ENCODE results near the gene PRDM10. TPM values are rescaled to one million over a fixed set of nuclear protein-coding genes. Genes with fewer than 3 reads are reported as not detected.

The PRDM10 gene
- total RNA-seq, 4 donors from 2014 or later: 6.6 to 12.0 (median 7.4) TPM

- WGBS, 2 donors (ENCODE audit: low coverage in 1 of 2): 65 to 73% methylated on average over 4 to 7 of the region's 7 CpGs
- TF ChIP-seq POLR2A (IDR thresholded peaks at IDR 0.05): no peak
- no peak for TF ChIP-seq EP300 (IDR thresholded peaks at IDR 0.05)
- no peak for TF ChIP-seq CTCF (IDR thresholded peaks at IDR 0.05)
- no peak for TF ChIP-seq POLR2AphosphoS5 (IDR thresholded peaks at IDR 0.05)
- no peak for ATAC-seq
Observed at GRCh38 chr11:129932381-129933067, 70.1 kb downstream of the PRDM10 start.

GRCh38 chr11:129930743-129931142, 71.9 kb downstream of the PRDM10 start:
- no peak for ATAC-seq
- H3K9me3 ChIP-seq: no peaks in the 10 kb centered on the region
- no peaks in the 10 kb centered on the region for H3K27me3 ChIP-seq
- H3K4me1 ChIP-seq: no peaks in the 10 kb centered on the region
- H3K27ac ChIP-seq: no peak overlapping the region
- no peak for TF ChIP-seq POLR2A (IDR thresholded peaks at IDR 0.05)
- TF ChIP-seq CTCF (IDR thresholded peaks at IDR 0.05): no peak
- no peak for TF ChIP-seq EP300 (IDR thresholded peaks at IDR 0.05)
- TF ChIP-seq POLR2AphosphoS5 (IDR thresholded peaks at IDR 0.05): no peak
- peaks cover 0 to 49% of the 10 kb centered on the region in 2 donors for H3K36me3 ChIP-seq
- 73% methylated on average over 10 of the region's 13 CpGs; no CpG with 5 or more reads in 1 of the 2 donors for WGBS, 2 donors (ENCODE audit: low coverage in 1 of 2)
- no peak overlapping the region for H3K4me3 ChIP-seq

More at GRCh38 chr11:129932381-129933067, 70.1 kb downstream of the PRDM10 start:
- Histone ChIP-seq H3K4me3 (no peak overlapping the region), H3K27ac (no peak overlapping the region), H3K4me1 (no peaks in the 10 kb centered on the region), H3K9me3 (no peaks in the 10 kb centered on the region), H3K36me3 (peaks cover 0 to 43% of the 10 kb centered on the region in 2 donors), H3K27me3 (no peaks in the 10 kb centered on the region)

GRCh38 chr11:129930296-129930695, 72.3 kb downstream of the PRDM10 start:
- Histone ChIP-seq H3K27me3 (no peaks in the 10 kb centered on the region), H3K9me3 (no peaks in the 10 kb centered on the region), H3K27ac (no peak overlapping the region), H3K4me1 (no peaks in the 10 kb centered on the region), H3K36me3 (peaks cover 0 to 52% of the 10 kb centered on the region in 2 donors), H3K4me3 (no peak overlapping the region)
- no peak for ATAC-seq
- TF ChIP-seq POLR2AphosphoS5 (IDR thresholded peaks at IDR 0.05): no peak
- WGBS, 2 donors (ENCODE audit: low coverage in 1 of 2): 83 to 87% methylated on average over 6 of the region's 6 CpGs

GRCh38 chr11:129929721-129930120, 72.9 kb downstream of the PRDM10 start:
- no peaks in the 10 kb centered on the region for H3K9me3 ChIP-seq
- H3K36me3 ChIP-seq: peaks cover 0 to 52% of the 10 kb centered on the region in 2 donors
- TF ChIP-seq EP300 (IDR thresholded peaks at IDR 0.05) (no peak), POLR2A (IDR thresholded peaks at IDR 0.05) (no peak)
- no peak overlapping the region for H3K27ac ChIP-seq
- H3K27me3 ChIP-seq: no peaks in the 10 kb centered on the region
- H3K4me1 ChIP-seq: no peaks in the 10 kb centered on the region
- 92 to 100% methylated on average over 1 to 2 of the region's 2 CpGs for WGBS, 2 donors (ENCODE audit: low coverage in 1 of 2)
- H3K4me3 ChIP-seq: no peak overlapping the region
- no peak for ATAC-seq

- Histone ChIP-seq H3K27ac (no peak overlapping the region), H3K9me3 (no peaks in the 10 kb centered on the region), H3K4me3 (no peak overlapping the region), H3K27me3 (no peaks in the 10 kb centered on the region), H3K36me3 (peaks cover 0 to 52% of the 10 kb centered on the region in 2 donors), H3K4me1 (no peaks in the 10 kb centered on the region)
- TF ChIP-seq POLR2A (IDR thresholded peaks at IDR 0.05) (no peak), POLR2AphosphoS5 (IDR thresholded peaks at IDR 0.05) (no peak), CTCF (IDR thresholded peaks at IDR 0.05) (no peak), EP300 (IDR thresholded peaks at IDR 0.05) (no peak)
- WGBS, 2 donors (ENCODE audit: low coverage in 1 of 2): 90 to 93% methylated on average over 2 to 3 of the region's 3 CpGs
- ATAC-seq: no peak
Observed at GRCh38 chr11:129928923-129929692, 73.5 kb downstream of the PRDM10 start.

All from gastroesophageal sphincter (tissue), 4 donors.